Ascending aorta (tissue), 2 donors: ENCODE data around the gene AK8. TPM values are rescaled to one million over a fixed set of nuclear protein-coding genes. Genes with fewer than 3 reads are reported as not detected.

Source experiments
- DNase-seq, 2 donors: peaks; one replicate each; pipeline ENCODE4 v3.0.0-alpha.2; 2019; ENCODE audit warnings: low spot score in 2 of 2
- H3K27ac ChIP-seq, 2 donors: fragments of 200-600 bp; sonication (generic); one replicate each; pipeline ENCODE4 v1.5.1; 2016 to 2017; ENCODE audit warnings: mild to moderate bottlenecking in 1 of 2
- H3K27me3 ChIP-seq: fragments of 200-600 bp; sonication (generic); one replicate; pipeline ENCODE4 v1.5.1; 2017
- H3K36me3 ChIP-seq, 2 donors: fragments of 200-600 bp; sonication (generic); one replicate each; pipeline ENCODE4 v1.5.1; 2016
- H3K4me1 ChIP-seq, 2 donors: fragments of 200-600 bp; sonication (generic); one replicate each; pipeline ENCODE4 v1.5.1; 2016 to 2017; ENCODE audit warnings: mild to moderate bottlenecking in 1 of 2
- H3K4me3 ChIP-seq, 2 donors: fragments of 200-600 bp; sonication (generic); one replicate each; pipeline ENCODE4 v1.5.1; 2016 to 2017; ENCODE audit warnings: mild to moderate bottlenecking in 1 of 2
- H3K9me3 ChIP-seq, 2 donors: fragments of 200-600 bp; sonication (generic); one replicate each; pipeline ENCODE4 v1.5.1; 2016
- intact Hi-C: fragments of 100-400 bp; cut with DNase I; formaldehyde crosslinking; loops from one replicate; pipeline ENCODE4 v1.15.1; 2023
- total RNA-seq: library from RNA; depleted of rRNA; stranded (reverse); fragments of >200 nt; gene quantifications from one replicate; pipeline ENCODE4 v1.1.0, GENCODE V29; 2016
- TF ChIP-seq, protein P1 (sequence below), 3 experiments: fragments of 200-600 bp in 2 of 3; fragments of 450-650 bp in 1 of 3; sonication (generic) in 2 of 3; IDR thresholded peaks; one replicate each; pipeline ENCODE4 v1.5.1; 2016 to 2019; ENCODE audit warnings: antibody characterized with exemption in 3 of 3, mild to moderate bottlenecking in 1 of 3, moderate library complexity in 1 of 3

AK8 gene
- total RNA-seq, 1 donor from 2014 or later, result not detected

DNA sequence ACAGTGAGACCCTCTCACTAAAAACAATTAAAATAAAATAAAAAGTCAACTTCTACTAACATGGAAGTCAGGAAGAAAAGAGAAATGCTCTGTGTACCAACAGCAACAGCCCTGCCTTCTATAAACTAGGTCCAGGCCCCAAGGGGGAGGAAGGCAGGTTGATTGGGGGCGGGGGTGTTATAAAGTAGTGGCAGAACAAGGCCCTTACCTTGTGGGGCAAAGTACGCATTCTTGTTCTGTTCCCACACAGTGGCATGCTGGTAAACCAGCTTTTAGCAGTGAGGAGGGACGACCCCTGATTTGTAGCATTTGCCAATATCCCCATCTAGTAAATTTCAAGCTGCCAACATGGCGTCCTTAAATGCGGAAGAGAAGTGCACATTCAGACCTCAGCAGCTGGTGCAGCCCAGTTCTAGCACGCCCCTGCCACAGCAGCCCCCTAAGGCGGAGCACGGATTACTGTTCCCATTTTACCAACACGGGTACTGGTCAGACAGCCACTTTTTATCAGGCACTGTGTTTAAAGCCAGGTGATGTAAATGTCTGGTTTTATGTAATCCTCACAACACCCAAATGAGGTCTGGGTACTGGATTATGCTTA is 138.3 kb downstream of the AK8 start:
- no peaks in the 10 kb centered on the region for H3K9me3 ChIP-seq
- intact Hi-C loops, result no loop called here
- H3K36me3 ChIP-seq, result no peaks in the 10 kb centered on the region
- H3K4me1 ChIP-seq, result no peaks in the 10 kb centered on the region
- no peak for DNase-seq
- no peak overlapping the region for H3K27ac ChIP-seq
- TF ChIP-seq, protein P1, sequence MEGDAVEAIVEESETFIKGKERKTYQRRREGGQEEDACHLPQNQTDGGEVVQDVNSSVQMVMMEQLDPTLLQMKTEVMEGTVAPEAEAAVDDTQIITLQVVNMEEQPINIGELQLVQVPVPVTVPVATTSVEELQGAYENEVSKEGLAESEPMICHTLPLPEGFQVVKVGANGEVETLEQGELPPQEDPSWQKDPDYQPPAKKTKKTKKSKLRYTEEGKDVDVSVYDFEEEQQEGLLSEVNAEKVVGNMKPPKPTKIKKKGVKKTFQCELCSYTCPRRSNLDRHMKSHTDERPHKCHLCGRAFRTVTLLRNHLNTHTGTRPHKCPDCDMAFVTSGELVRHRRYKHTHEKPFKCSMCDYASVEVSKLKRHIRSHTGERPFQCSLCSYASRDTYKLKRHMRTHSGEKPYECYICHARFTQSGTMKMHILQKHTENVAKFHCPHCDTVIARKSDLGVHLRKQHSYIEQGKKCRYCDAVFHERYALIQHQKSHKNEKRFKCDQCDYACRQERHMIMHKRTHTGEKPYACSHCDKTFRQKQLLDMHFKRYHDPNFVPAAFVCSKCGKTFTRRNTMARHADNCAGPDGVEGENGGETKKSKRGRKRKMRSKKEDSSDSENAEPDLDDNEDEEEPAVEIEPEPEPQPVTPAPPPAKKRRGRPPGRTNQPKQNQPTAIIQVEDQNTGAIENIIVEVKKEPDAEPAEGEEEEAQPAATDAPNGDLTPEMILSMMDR (IDR thresholded peaks at IDR 0.05), result no peak
- H3K27me3 ChIP-seq, result no peaks in the 10 kb centered on the region
- H3K4me3 ChIP-seq, result no peak overlapping the region

DNA sequence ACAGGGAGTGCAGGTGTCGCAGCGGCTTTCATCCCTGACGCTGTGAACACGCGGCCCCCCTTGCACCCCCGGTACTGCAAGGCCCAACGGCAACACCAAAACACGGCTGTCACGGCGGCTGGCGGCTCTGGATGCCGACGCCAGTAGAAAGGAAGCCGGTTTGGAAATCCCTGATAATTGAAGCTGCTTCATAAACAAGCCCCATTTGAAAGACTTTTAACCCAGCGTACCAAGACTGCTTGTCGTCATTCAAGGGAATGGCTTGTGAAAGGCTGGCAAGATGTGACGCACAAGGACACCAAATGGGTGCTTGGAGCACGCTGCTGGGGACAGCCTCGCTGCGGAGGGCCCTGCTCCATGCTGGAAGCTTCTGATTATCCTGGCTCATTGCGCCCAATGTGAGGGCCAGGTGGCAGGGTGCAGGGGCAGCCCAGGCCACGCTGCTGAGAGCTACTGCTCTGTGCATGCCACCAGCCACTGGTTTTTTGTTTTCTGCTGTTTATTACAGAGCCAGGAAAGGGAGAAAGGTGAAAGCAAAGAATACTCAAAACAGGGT is 144.7 kb downstream of the AK8 start:
- TF ChIP-seq, protein P1 (IDR thresholded peaks at IDR 0.05), result no peak
- intact Hi-C loops, result no loop called here
- Histone ChIP-seq H3K27me3 (no peaks in the 10 kb centered on the region), H3K36me3 (no peaks in the 10 kb centered on the region), H3K4me1 (no peaks in the 10 kb centered on the region), H3K4me3 (no peak overlapping the region), H3K27ac (no peak overlapping the region), H3K9me3 (no peaks in the 10 kb centered on the region)
- no peak for DNase-seq

DNA sequence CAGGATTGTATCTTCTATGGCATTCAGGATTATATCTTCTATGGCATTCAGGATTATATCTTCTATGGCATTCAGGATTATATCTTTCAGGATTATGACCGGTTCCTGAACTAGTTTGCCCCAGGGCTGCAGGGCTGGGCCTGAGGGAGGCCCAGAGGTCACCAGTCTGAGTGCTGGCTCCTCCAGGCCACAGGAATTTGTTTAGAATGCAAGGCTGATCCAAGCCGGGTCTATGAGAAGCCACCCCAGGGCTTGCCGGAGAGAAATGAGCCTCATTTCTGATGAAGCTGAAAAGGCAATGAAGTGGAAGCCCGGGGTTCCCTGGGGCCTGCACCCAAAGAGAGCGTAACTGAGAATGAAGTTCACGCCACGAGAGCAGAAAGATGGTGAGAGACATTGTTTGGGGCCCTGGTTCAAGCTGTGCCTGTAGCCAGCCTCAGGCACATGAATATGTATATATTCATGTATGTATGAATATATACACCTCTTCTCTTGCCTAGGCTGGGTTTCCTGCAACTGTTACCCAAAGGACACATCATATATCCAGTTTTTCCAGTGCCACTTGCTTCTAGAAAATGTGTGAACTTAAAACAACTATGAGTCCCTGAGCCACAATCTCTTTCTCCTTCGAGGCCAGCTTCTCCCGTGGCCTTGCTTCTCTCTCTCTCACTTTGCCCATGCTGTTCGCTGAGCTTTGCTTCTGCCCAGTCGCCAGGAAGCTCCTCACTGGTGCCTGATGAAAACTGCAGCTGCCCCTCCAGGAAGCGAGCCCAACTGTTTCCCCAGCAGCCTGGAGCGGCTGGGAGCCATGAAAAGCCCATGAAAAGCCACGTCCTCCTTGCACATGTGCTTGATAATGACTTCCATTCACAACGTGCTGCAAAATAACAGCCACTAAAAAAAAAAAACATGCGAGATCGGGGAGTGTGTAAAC is 145.5 kb downstream of the AK8 start:
- intact Hi-C loops, result no loop called here
- Histone ChIP-seq H3K4me3 (no peak overlapping the region), H3K9me3 (no peaks in the 10 kb centered on the region), H3K36me3 (no peaks in the 10 kb centered on the region), H3K27ac (no peak overlapping the region), H3K27me3 (no peaks in the 10 kb centered on the region), H3K4me1 (no peaks in the 10 kb centered on the region)
- DNase-seq, result no peak
- TF ChIP-seq, protein P1 (IDR thresholded peaks at IDR 0.05), result no peak

DNA sequence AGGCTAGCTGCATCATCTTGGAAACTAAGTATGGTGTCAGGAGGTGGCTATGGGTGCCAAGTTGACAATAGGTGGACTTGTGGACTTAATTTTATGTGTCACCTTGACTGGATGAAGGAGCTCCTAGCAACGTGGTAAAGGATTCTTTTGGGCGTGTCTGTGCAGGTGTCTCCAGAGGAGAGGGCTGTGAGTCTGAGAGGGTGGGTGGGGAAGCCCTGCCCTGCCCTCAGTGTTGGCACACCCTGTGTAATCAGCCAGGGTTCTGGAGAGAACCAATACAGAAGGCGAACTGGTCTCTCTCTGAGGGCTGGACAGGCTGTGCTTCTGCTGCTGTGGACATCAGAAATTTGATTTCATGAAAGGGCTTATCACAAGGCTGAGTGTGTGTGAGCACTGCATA is 146.9 kb downstream of the AK8 start:
- no peak for DNase-seq
- Histone ChIP-seq H3K9me3 (no peaks in the 10 kb centered on the region), H3K27me3 (no peaks in the 10 kb centered on the region), H3K4me1 (no peaks in the 10 kb centered on the region), H3K4me3 (no peak overlapping the region), H3K27ac (no peak overlapping the region), H3K36me3 (no peaks in the 10 kb centered on the region)
- intact Hi-C loops, result no loop called here
- TF ChIP-seq, protein P1 (IDR thresholded peaks at IDR 0.05), result no peak

DNA sequence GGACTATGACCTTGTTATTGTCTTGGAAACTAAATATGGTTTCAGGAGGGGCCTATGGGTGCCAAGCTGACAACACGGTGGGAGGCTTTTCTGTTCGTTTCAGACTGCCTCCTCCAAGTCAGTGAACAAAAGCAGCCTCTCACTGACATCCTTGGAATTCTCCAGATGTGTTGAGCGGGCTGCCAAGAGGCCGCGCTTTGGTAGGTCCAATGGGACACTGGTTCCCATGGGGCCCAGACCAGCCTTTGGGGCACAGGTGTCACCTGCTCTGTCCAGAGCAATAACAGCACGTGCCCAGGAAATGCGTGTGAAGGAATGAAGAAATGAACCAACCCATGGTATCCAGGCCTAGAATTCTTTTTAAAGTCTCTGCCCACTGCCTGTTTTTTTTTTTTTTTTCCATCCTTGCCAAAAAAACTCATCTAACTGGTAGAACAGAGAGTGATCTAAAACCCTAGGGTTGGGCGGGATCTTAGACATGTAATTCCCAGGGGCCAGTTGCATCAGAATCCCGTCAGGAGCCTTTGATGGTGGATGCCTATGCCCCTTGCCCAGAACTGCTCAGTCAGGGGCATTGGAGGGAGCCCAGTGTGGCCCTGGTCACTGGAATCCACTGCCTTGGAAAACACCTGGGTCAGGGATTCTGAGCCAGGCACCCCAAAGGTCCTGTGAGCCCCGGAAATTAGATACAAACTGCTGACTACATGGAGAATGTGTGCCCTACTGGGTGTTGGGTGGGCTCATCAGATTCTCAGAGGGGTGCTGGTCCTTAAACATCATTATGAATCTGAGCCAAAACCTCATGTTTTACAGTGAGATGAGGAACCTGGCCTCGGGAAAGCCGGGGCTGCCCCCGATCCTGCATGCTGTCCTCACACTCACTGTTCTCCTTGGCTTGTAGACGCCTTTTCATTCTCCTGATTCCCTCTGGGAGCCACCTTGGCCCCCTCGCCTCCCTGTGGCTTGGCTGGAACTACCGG is 147.7 kb downstream of the AK8 start:
- Histone ChIP-seq H3K4me3 (no peak overlapping the region), H3K9me3 (no peaks in the 10 kb centered on the region), H3K27me3 (no peaks in the 10 kb centered on the region), H3K27ac (no peak overlapping the region), H3K36me3 (no peaks in the 10 kb centered on the region), H3K4me1 (no peaks in the 10 kb centered on the region)
- no peak for DNase-seq
- intact Hi-C loops, result no loop called here
- TF ChIP-seq, protein P1 (IDR thresholded peaks at IDR 0.05), result no peak
